Mucosa of rectum (tissue), 2 donors: ENCODE measurements around the gene PRELID2.
"Not testable (repeated sequence)": the region's sequence is repeated elsewhere in the genome, so short reads cannot be mapped to it uniquely, and the experiment has no call there.

Experiments
- H3K27ac ChIP-seq, 2 donors: one replicate each; pipeline ENCODE4 v1.7.0; 2013; ENCODE audit warnings: inconsistent platforms in 2 of 2, low read depth in 2 of 2, low read length in 2 of 2
- H3K27me3 ChIP-seq, 2 donors: one replicate each; pipeline ENCODE4 v1.7.0; 2013; ENCODE audit warnings: low read length in 2 of 2; ENCODE audit not compliant: control insufficient read depth in 2 of 2, insufficient read depth in 2 of 2
- H3K36me3 ChIP-seq, 2 donors: one replicate each; pipeline ENCODE4 v1.7.0; 2013; ENCODE audit warnings: low read length in 2 of 2; ENCODE audit not compliant: control insufficient read depth in 2 of 2, insufficient read depth in 2 of 2
- H3K4me1 ChIP-seq, 2 donors: one replicate each; pipeline ENCODE4 v1.7.0; 2013; ENCODE audit warnings: low read length in 2 of 2, mild to moderate bottlenecking in 1 of 2; ENCODE audit not compliant: control insufficient read depth in 2 of 2, insufficient read depth in 2 of 2
- H3K4me3 ChIP-seq, 2 donors: one replicate each; pipeline ENCODE4 v1.7.0; 2013; ENCODE audit warnings: low read length in 2 of 2
- H3K9ac ChIP-seq, 2 donors: one replicate each; pipeline ENCODE4 v1.7.0; 2013; ENCODE audit warnings: low read length in 2 of 2, low read depth in 1 of 2, mild to moderate bottlenecking in 1 of 2
- H3K9me3 ChIP-seq, 2 donors: one replicate each; pipeline ENCODE4 v1.7.0; 2013; ENCODE audit warnings: low read length in 2 of 2; ENCODE audit not compliant: control insufficient read depth in 2 of 2
- donor health status: healthy.
- donor health status: Normal muscosa, but diverticular disease.

PRELID2 gene

GRCh38 chr5:145834917-145835847 lies at the start of gene PRELID2:
Gene PRELID2 (minus strand): TSS chr5:145835342. CDS start chr5:145835251, 91 bp downstream.
- H3K27ac ChIP-seq, result peak within 1 kb of the TSS; percentile 84 to 97
- peaks cover 12 to 22% of the 10 kb centered on the region in 2 donors for H3K4me1 ChIP-seq
- H3K27me3 ChIP-seq, result no peaks in the 10 kb centered on the region
- H3K4me3 ChIP-seq, result peak within 1 kb of the TSS; percentile 82 to 94
- peak within 1 kb of the TSS; percentile 84 to 89 for H3K9ac ChIP-seq
- no peaks in the 10 kb centered on the region for H3K36me3 ChIP-seq
- H3K9me3 ChIP-seq, result no peaks in the 10 kb centered on the region

- Histone ChIP-seq H3K27ac (no peak overlapping the region), H3K4me1 (no peaks in the 10 kb centered on the region), H3K27me3 (no peaks in the 10 kb centered on the region)
These were observed 39.6 kb upstream of the PRELID2 start for GRCh38 chr5:145874765-145875164.

GRCh38 chr5:145872914-145873313 lies 37.8 kb upstream of the PRELID2 start, which contains the start of gene GRXCR2:
Gene GRXCR2 (minus strand): TSS chr5:145873014. CDS start chr5:145872968, 46 bp downstream.
- H3K27me3 ChIP-seq, result no peaks in the 10 kb centered on the region
- H3K36me3 ChIP-seq, result no peaks in the 10 kb centered on the region
- H3K4me1 ChIP-seq, result no peaks in the 10 kb centered on the region
- no peak within 1 kb of the TSS for H3K27ac ChIP-seq
- H3K9ac ChIP-seq, result no peak within 1 kb of the TSS
- H3K4me3 ChIP-seq, result no peak within 1 kb of the TSS
- no peaks in the 10 kb centered on the region for H3K9me3 ChIP-seq

More at GRCh38 chr5:145874765-145875164, 39.6 kb upstream of the PRELID2 start:
- Histone ChIP-seq H3K9ac (no peak overlapping the region), H3K9me3 (no peaks in the 10 kb centered on the region), H3K36me3 (no peaks in the 10 kb centered on the region), H3K4me3 (no peak overlapping the region)

DNA sequence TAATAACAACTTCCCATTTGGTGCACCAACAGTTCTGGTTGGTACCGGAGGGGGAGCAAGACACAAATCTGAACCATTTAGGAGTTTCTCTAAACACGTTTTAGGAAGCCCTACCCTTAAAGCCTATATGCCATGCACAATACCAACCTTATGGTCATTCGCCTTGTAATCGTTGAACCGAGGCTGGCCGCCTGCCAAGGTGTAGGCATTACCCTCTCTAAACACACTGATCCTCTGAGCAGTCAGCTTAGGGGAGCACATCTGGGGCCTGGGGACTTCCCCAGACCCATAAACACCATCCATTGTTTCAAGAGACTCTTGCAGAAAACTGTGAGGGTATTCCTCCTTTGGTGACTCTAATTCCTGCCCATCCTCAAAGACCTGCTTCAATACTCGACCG lies 37.3 kb upstream of the PRELID2 start:
- H3K4me1 ChIP-seq, result no peaks in the 10 kb centered on the region
- H3K36me3 ChIP-seq, result no peaks in the 10 kb centered on the region
- no peak overlapping the region for H3K27ac ChIP-seq
- no peaks in the 10 kb centered on the region for H3K27me3 ChIP-seq
- no peak overlapping the region for H3K9ac ChIP-seq
- H3K9me3 ChIP-seq, result no peaks in the 10 kb centered on the region
- no peak overlapping the region for H3K4me3 ChIP-seq

DNA sequence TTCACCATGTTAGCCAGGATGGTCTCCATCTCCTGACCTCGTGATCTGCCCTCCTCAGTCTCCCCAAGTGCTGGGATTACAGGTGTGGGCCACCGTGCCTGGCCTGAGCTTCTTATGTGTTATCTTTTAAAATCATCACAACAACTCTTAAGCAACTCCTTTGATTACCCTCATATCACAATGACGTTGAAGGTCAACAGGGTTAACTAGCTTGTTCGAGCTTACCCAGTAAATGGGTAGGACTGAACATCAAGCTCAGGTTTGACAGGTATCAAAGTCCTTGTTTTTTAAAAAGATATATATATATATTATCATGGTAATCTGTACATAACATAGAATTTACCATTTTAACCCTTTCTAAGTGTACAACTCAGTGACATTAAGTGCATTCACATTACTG lies 34.6 kb upstream of the PRELID2 start:
- Histone ChIP-seq H3K9me3 (no peaks in the 10 kb centered on the region), H3K36me3 (no peaks in the 10 kb centered on the region), H3K9ac (no peak overlapping the region), H3K27ac (no peak overlapping the region), H3K4me3 (no peak overlapping the region), H3K4me1 (no peaks in the 10 kb centered on the region), H3K27me3 (no peaks in the 10 kb centered on the region)

DNA sequence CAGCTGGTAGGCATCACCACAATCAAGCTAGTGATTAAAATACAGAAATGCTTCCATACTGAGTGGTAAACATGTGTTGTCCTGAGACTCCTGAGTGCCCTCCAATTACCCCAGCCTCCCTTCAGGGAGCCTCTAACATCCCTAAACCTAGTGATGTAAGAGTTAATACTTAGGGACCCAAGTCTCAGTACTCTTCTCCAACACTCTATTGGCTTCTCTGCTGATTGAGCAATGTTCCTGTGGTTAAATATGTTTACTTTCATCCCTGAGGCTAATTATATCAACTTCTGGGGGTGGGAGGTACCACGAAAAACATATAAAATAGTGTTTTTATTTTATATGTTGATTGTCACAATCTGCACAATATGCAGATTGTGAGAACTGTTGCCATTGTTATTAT lies 32.7 kb upstream of the PRELID2 start:
- Histone ChIP-seq H3K4me3 (no peak overlapping the region), H3K36me3 (no peaks in the 10 kb centered on the region), H3K4me1 (no peaks in the 10 kb centered on the region)

DNA sequence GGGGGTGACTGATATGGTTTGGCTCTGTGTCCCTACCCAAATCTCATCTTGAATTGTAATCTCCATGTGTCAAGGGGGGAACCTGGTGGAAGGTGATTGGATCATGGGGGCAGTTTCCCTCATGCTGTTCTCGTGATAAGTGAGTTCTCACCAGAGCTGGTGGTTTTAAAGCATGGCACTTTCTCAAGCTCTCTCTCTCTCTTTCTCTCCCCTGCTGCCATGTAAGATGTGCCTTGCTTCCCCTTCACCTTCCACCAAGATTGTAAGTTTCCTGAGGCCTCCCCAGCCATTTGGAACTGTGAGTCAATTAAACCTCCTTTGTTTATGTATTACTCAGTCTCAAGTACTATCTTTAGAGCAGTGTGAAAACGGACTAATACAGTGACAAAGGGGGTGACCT lies 29.3 kb upstream of the PRELID2 start:
- not testable (repeated sequence) for H3K27ac ChIP-seq, H3K9ac ChIP-seq, H3K4me3 ChIP-seq, H3K36me3 ChIP-seq, H3K27me3 ChIP-seq, H3K4me1 ChIP-seq, H3K9me3 ChIP-seq

More for the DNA sequence above, 32.7 kb upstream of the PRELID2 start:
- Histone ChIP-seq H3K9ac (no peak overlapping the region), H3K9me3 (no peaks in the 10 kb centered on the region), H3K27me3 (no peaks in the 10 kb centered on the region), H3K27ac (no peak overlapping the region)

- Histone ChIP-seq H3K9me3 (no peaks in the 10 kb centered on the region), H3K9ac (no peak overlapping the region), H3K27ac (no peak overlapping the region), H3K36me3 (no peaks in the 10 kb centered on the region), H3K4me1 (no peaks in the 10 kb centered on the region), H3K4me3 (no peak overlapping the region), H3K27me3 (no peaks in the 10 kb centered on the region)
These were observed 27.9 kb upstream of the PRELID2 start for GRCh38 chr5:145863003-145863402.

GRCh38 chr5:145859897-145860296 lies 24.8 kb upstream of the PRELID2 start:
- Histone ChIP-seq H3K9ac (no peak overlapping the region), H3K4me3 (no peak overlapping the region), H3K27ac (no peak overlapping the region), H3K9me3 (no peaks in the 10 kb centered on the region), H3K36me3 (no peaks in the 10 kb centered on the region), H3K4me1 (peaks cover 13 to 14% of the 10 kb centered on the region in 2 donors), H3K27me3 (no peaks in the 10 kb centered on the region)

DNA sequence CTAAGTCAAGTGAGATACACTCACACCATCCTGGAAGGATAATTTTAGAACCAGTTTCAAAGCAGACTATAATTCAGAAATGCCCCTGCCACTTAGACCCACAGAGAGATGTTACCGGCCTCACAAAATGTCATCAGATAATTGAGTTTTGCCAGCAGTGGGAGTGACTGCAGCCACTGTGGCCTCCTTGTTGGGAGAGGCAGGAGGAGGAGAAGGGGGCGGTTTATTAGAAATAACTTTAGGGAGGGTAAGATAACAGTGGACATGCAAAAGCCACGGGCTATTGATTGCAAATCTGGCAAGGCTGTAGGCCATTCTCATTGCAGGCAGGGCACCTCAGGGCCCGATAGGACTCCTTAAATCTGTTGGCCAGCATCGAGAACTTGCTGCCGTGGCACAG lies 24.3 kb upstream of the PRELID2 start:
- Histone ChIP-seq H3K4me3 (no peak overlapping the region), H3K36me3 (no peaks in the 10 kb centered on the region), H3K27me3 (no peaks in the 10 kb centered on the region), H3K4me1 (peaks cover 15 to 16% of the 10 kb centered on the region in 2 donors), H3K27ac (no peak overlapping the region), H3K9me3 (no peaks in the 10 kb centered on the region), H3K9ac (no peak overlapping the region)
